ENCODE data around the gene NUTM1.
"Not testable (repeated sequence)": the region's sequence is repeated elsewhere in the genome, so short reads cannot be mapped to it uniquely, and the experiment has no call there.

The NUTM1 gene

GRCh38 chr15:34366271-34367065, 23.4 kb downstream of the NUTM1 start:
- peak; percentile 69 for DNase-seq

GRCh38 chr15:34367101-34368081, 24.3 kb downstream of the NUTM1 start, which contains the start of gene LPCAT4:
Gene LPCAT4, minus strand, starts transcription at chr15:34367196. Its CDS starts 96 bp downstream, at chr15:34367100.
- DNase-seq, result peak; percentile 92

- DNase-seq, result peak; percentile 41
Measured at GRCh38 chr15:34370129-34370528, 27.0 kb downstream of the NUTM1 start.

GRCh38 chr15:34370643-34371042, 27.5 kb downstream of the NUTM1 start:
- no peak for DNase-seq

GRCh38 chr15:34373951-34374350, 30.8 kb downstream of the NUTM1 start:
- no peak for DNase-seq

GRCh38 chr15:34374816-34375215, 31.7 kb downstream of the NUTM1 start:
- DNase-seq, result no peak

GRCh38 chr15:34375541-34375940, 32.4 kb downstream of the NUTM1 start:
- not testable (repeated sequence) for DNase-seq

GRCh38 chr15:34376856-34377255, 33.7 kb downstream of the NUTM1 start:
- no peak for DNase-seq

GRCh38 chr15:34380491-34380890, 37.4 kb downstream of the NUTM1 start:
- DNase-seq, result not testable (repeated sequence)

- not testable (repeated sequence) for DNase-seq
Measured at GRCh38 chr15:34381829-34382521, 38.9 kb downstream of the NUTM1 start.

- DNase-seq, result not testable (repeated sequence)
Measured at GRCh38 chr15:34389594-34390086, 46.5 kb downstream of the NUTM1 start.

GRCh38 chr15:34392981-34393380, 49.9 kb downstream of the NUTM1 start:
- not testable (repeated sequence) for DNase-seq

GRCh38 chr15:34397637-34398259, 54.6 kb downstream of the NUTM1 start:
- DNase-seq, result peak; percentile 74

- not testable (repeated sequence) for DNase-seq
Measured at GRCh38 chr15:34403160-34403598, 60.1 kb downstream of the NUTM1 start.

GRCh38 chr15:34403899-34404298, 60.8 kb downstream of the NUTM1 start:
- DNase-seq, result not testable (repeated sequence)

Data from activated CD4-positive, alpha-beta T cell treated with anti-CD3 and anti-CD28 coated beads, Interleukin-2, amount 50 U/mL, for 16 hours (primary cell).